Smooth muscle cell of the brain vasculature (primary cell): ENCODE data around the gene PTGFRN.

ENCODE experiments used
- DNase-seq: peaks from one replicate; pipeline ENCODE4 v3.0.0-alpha.2; 2012; ENCODE audit warnings: low read depth, low spot score

PTGFRN gene

GRCh38 chr1:116942344-116942743 is 32.6 kb downstream of the PTGFRN start:
- no peak for DNase-seq

- no peak for DNase-seq
Observed at GRCh38 chr1:116943438-116943837, 33.7 kb downstream of the PTGFRN start.

GRCh38 chr1:116944613-116945012 is 34.9 kb downstream of the PTGFRN start:
- no peak for DNase-seq

GRCh38 chr1:116945421-116945820 is 35.7 kb downstream of the PTGFRN start:
- no peak for DNase-seq

GRCh38 chr1:116945996-116946395 is 36.3 kb downstream of the PTGFRN start:
- no peak for DNase-seq

GRCh38 chr1:116947092-116947860 is 37.6 kb downstream of the PTGFRN start:
- DNase-seq: no peak

GRCh38 chr1:116948046-116948445 is 38.3 kb downstream of the PTGFRN start:
- no peak for DNase-seq

- no peak for DNase-seq
Observed at GRCh38 chr1:116948642-116949041, 38.9 kb downstream of the PTGFRN start.

- DNase-seq: no peak
Observed at GRCh38 chr1:116949213-116949985, 39.7 kb downstream of the PTGFRN start.

- no peak for DNase-seq
Observed at GRCh38 chr1:116950517-116951199, 40.9 kb downstream of the PTGFRN start.

- no peak for DNase-seq
Observed at GRCh38 chr1:116951200-116951935, 41.7 kb downstream of the PTGFRN start.

GRCh38 chr1:116952738-116953275 is 43.1 kb downstream of the PTGFRN start:
- DNase-seq: no peak

- no peak for DNase-seq
Observed at GRCh38 chr1:116954440-116954839, 44.7 kb downstream of the PTGFRN start.

GRCh38 chr1:116956378-116956777 is 46.7 kb downstream of the PTGFRN start:
- DNase-seq: no peak

GRCh38 chr1:116957646-116958045 is 47.9 kb downstream of the PTGFRN start:
- DNase-seq: no peak

- DNase-seq: no peak
Observed at GRCh38 chr1:116958110-116958509, 48.4 kb downstream of the PTGFRN start.

GRCh38 chr1:116958977-116959376 is 49.3 kb downstream of the PTGFRN start:
- DNase-seq: no peak

GRCh38 chr1:116961606-116962005 is 51.9 kb downstream of the PTGFRN start:
- no peak for DNase-seq

- no peak for DNase-seq
Observed at GRCh38 chr1:116962987-116963639, 53.4 kb downstream of the PTGFRN start.

GRCh38 chr1:116966791-116967190 is 57.1 kb downstream of the PTGFRN start:
- DNase-seq: no peak

GRCh38 chr1:116968724-116969123 is 59.0 kb downstream of the PTGFRN start:
- no peak for DNase-seq
